Measurements from ENCODE around the gene MYO18B.

Gene MYO18B

GRCh38 chr22:26045860-26046259 is 303.9 kb downstream of the MYO18B start:
- H3K27me3 Mint-ChIP-seq, result peaks cover 15% of the 10 kb centered on the region
- H3K27ac Mint-ChIP-seq, result no peak overlapping the region
- no peaks in the 10 kb centered on the region for H3K36me3 Mint-ChIP-seq (ENCODE audit: low read depth)
- no peaks in the 10 kb centered on the region for H3K9me3 Mint-ChIP-seq
- H3K4me3 Mint-ChIP-seq, result no peak overlapping the region
- no peaks in the 10 kb centered on the region for H3K4me1 Mint-ChIP-seq (ENCODE audit: low read depth)

DNA sequence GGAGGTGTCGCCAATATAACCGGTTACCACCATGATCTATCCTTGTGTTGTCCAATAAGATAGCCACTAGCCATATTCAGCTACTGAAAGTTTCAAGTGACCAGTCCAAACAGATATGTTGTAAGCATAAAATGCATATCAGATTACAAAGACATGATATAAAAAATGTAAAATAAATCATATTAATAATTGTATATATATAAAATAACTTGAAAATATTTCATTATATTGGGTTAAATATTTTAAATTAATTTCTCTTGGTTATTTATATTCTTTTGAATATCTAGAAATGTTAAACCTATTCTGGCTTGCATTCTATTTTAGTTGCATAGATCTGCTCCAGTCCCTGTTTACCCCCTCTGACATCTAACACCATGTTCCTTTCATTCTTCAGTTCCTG is 305.5 kb downstream of the MYO18B start:
- no peaks in the 10 kb centered on the region for H3K4me1 Mint-ChIP-seq (ENCODE audit: low read depth)
- no peaks in the 10 kb centered on the region for H3K36me3 Mint-ChIP-seq (ENCODE audit: low read depth)
- H3K27me3 Mint-ChIP-seq, result peaks cover 24% of the 10 kb centered on the region
- no peak overlapping the region for H3K27ac Mint-ChIP-seq
- H3K4me3 Mint-ChIP-seq, result no peak overlapping the region
- no peaks in the 10 kb centered on the region for H3K9me3 Mint-ChIP-seq

DNA sequence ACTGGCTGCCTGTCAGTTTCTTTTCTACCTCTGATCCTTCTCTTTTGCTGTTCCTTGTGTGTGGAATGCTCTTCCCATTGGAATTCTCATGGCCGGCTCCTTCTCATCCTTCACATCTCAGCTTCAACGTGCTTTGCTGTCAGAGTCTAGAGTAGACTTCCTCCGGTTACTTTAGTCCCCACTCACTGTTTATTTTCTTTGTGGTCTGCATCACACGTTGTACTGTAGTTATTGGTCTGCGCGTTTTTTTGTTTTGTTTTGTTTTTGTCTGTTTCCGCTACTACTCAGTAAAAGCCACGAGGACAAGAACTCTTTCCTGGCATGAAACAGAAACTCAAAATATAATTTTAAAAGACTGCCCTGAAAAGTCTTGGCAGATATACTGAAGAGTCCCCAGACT is 305.9 kb downstream of the MYO18B start:
- no peaks in the 10 kb centered on the region for H3K4me1 Mint-ChIP-seq (ENCODE audit: low read depth)
- no peak overlapping the region for H3K27ac Mint-ChIP-seq

DNA sequence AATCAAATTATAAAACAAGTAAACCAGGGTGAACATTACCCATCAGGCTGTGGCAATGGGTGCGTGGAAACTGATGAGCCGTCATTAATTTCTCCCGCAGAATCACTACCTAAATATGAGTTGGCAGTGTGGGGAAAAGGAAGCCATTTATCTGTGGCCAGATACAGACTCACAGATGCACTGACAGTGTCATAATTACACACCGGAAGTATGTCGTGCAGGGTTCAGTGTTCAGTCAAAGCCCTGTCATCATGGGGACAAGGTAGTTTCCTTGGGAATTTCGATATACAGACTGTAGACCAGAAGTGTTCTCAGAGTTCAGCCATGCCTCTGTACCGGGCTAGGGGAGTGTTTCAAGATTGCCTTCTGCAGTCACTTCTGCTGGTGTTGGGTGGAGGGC is 308.1 kb downstream of the MYO18B start:
- Mint-ChIP-seq H3K27ac (no peak overlapping the region), H3K4me3 (no peak overlapping the region), H3K27me3 (peaks cover 36% of the 10 kb centered on the region), H3K36me3 (ENCODE audit: low read depth) (no peaks in the 10 kb centered on the region), H3K4me1 (ENCODE audit: low read depth) (no peaks in the 10 kb centered on the region), H3K9me3 (no peaks in the 10 kb centered on the region)

More for the DNA sequence above, 305.9 kb downstream of the MYO18B start:
- Mint-ChIP-seq H3K27me3 (peaks cover 25% of the 10 kb centered on the region), H3K36me3 (ENCODE audit: low read depth) (no peaks in the 10 kb centered on the region), H3K9me3 (no peaks in the 10 kb centered on the region), H3K4me3 (no peak overlapping the region)

DNA sequence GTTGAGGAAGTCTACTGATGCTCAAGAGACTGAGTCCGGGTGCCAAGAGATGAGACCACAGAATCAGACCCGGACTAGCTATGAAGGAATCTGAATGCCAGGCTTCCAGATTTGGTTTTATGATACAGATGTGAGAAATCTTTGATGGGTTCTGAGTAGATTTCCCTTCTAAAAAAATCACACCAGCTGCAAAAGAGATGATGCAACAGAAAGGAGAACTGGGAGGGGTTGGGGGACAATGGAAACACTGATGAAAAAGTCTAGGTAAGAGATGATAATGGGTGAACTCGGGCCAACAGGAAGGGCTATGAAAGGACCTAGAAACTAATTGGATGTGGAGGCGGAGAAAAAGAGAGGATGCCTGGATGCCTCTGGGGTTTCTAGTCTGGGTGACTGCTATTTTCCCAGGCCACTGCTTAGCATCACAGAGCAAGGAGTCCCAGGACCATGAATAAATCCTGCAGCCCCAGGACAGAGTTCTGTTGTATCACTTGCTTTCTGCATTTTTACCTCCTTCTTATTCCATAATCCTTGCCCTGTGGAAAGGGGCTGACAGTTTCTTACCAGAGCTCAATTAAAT is 311.8 kb downstream of the MYO18B start:
- no peaks in the 10 kb centered on the region for H3K4me1 Mint-ChIP-seq (ENCODE audit: low read depth)
- no peak overlapping the region for H3K4me3 Mint-ChIP-seq
- H3K36me3 Mint-ChIP-seq (ENCODE audit: low read depth), result no peaks in the 10 kb centered on the region
- H3K27me3 Mint-ChIP-seq, result peaks cover 45% of the 10 kb centered on the region
- H3K27ac Mint-ChIP-seq, result no peak overlapping the region
- no peaks in the 10 kb centered on the region for H3K9me3 Mint-ChIP-seq

GRCh38 chr22:26054841-26055605 is 313.0 kb downstream of the MYO18B start:
- H3K9me3 Mint-ChIP-seq, result no peaks in the 10 kb centered on the region
- peaks cover 45% of the 10 kb centered on the region for H3K27me3 Mint-ChIP-seq
- H3K4me1 Mint-ChIP-seq (ENCODE audit: low read depth), result no peaks in the 10 kb centered on the region
- H3K27ac Mint-ChIP-seq, result no peak overlapping the region
- H3K36me3 Mint-ChIP-seq (ENCODE audit: low read depth), result no peaks in the 10 kb centered on the region
- no peak overlapping the region for H3K4me3 Mint-ChIP-seq

DNA sequence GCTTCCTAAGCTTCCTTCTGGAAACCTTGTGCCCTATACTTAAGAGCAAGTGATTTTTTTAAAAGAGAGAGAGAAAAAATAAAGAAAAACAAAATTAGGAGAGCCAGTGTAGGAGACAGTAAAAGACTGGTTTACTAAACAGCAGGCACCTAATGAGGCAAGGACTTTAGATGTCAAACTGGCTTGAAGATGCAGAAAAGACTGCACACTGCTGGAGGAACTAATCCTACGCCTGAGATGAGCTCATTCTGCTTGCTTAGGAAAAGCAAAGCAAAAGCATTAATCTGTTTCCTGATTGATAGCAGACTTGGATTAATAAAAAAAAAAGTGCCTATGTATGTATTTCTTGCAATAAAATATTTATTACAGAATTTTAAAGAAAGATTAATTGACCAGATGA is 313.7 kb downstream of the MYO18B start:
- H3K36me3 Mint-ChIP-seq (ENCODE audit: low read depth), result no peaks in the 10 kb centered on the region
- no peaks in the 10 kb centered on the region for H3K9me3 Mint-ChIP-seq
- no peaks in the 10 kb centered on the region for H3K4me1 Mint-ChIP-seq (ENCODE audit: low read depth)
- peaks cover 38% of the 10 kb centered on the region for H3K27me3 Mint-ChIP-seq
- H3K4me3 Mint-ChIP-seq, result no peak overlapping the region
- H3K27ac Mint-ChIP-seq, result no peak overlapping the region

DNA sequence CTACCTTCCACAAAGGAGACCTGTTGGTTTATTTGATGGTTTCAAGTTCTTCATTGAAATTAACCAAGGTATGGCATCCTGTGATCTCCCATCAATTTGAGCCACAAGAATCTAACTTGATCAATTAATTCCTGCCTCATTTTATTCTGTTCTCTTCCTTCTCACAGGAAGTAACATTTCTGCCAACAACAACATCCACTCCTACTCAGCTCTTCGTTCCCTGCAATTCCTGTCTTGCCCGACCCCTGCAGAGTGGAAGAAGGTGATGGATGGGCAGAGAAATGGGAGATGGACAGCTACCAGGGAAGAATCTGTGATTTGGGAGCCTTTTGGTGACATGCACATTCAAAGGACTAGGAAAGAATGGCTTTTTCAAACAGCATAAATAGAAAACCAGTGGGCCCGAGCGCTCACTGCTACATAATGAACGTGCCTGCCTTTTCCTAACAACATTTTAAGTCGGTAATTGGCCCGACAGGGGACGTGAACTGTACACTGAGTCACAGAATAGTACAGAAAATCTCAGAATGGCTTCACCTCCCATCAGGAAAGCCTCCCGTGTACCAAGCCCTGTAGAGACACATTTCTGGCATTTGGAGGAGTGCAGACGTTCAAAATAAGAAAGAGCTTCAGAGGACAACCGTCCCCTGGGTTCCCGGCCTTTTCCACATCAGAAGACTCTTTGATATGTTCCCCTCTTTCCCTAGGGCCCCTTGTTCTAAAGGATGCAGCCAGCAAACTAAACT is 314.6 kb downstream of the MYO18B start:
- no peak overlapping the region for H3K27ac Mint-ChIP-seq
- no peaks in the 10 kb centered on the region for H3K4me1 Mint-ChIP-seq (ENCODE audit: low read depth)
- H3K27me3 Mint-ChIP-seq, result peaks cover 35% of the 10 kb centered on the region
- H3K36me3 Mint-ChIP-seq (ENCODE audit: low read depth), result no peaks in the 10 kb centered on the region
- H3K4me3 Mint-ChIP-seq, result no peak overlapping the region
- no peaks in the 10 kb centered on the region for H3K9me3 Mint-ChIP-seq

GRCh38 chr22:26057731-26058130 is 315.7 kb downstream of the MYO18B start:
- H3K4me1 Mint-ChIP-seq (ENCODE audit: low read depth), result no peaks in the 10 kb centered on the region
- H3K9me3 Mint-ChIP-seq, result no peaks in the 10 kb centered on the region
- H3K27me3 Mint-ChIP-seq, result peaks cover 26% of the 10 kb centered on the region
- no peak overlapping the region for H3K4me3 Mint-ChIP-seq
- H3K27ac Mint-ChIP-seq, result no peak overlapping the region
- no peaks in the 10 kb centered on the region for H3K36me3 Mint-ChIP-seq (ENCODE audit: low read depth)

GRCh38 chr22:26064048-26064447 is 322.1 kb downstream of the MYO18B start:
- Mint-ChIP-seq H3K27ac (no peak overlapping the region), H3K4me3 (no peak overlapping the region), H3K9me3 (no peaks in the 10 kb centered on the region), H3K36me3 (ENCODE audit: low read depth) (no peaks in the 10 kb centered on the region), H3K27me3 (peaks cover 15% of the 10 kb centered on the region), H3K4me1 (ENCODE audit: low read depth) (no peaks in the 10 kb centered on the region)

GRCh38 chr22:26065847-26066246 is 323.9 kb downstream of the MYO18B start:
- no peaks in the 10 kb centered on the region for H3K4me1 Mint-ChIP-seq (ENCODE audit: low read depth)
- H3K27ac Mint-ChIP-seq, result no peak overlapping the region
- peaks cover 25% of the 10 kb centered on the region for H3K27me3 Mint-ChIP-seq
- no peaks in the 10 kb centered on the region for H3K9me3 Mint-ChIP-seq
- no peak overlapping the region for H3K4me3 Mint-ChIP-seq
- no peaks in the 10 kb centered on the region for H3K36me3 Mint-ChIP-seq (ENCODE audit: low read depth)

DNA sequence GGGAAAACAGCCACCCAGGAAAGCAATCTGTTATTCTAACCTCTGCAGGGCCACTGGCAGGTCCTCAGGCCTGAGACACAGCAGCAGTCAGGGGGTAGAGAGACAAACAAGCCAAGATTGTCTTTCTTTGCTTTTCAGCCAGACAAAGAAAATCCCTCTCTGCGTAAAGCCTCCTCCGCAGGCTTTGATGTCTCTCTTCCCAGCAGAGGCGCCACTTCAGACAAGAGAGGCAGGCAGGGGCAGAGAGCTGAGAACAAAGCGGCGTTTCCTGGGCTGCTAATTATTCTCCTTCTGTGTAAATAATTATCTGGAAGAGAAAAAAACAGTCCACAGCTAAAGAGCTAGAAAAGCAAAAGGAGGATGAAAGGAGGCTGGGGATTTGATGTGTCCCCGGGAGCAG is 324.5 kb downstream of the MYO18B start:
- no peaks in the 10 kb centered on the region for H3K4me1 Mint-ChIP-seq (ENCODE audit: low read depth)
- H3K9me3 Mint-ChIP-seq, result no peaks in the 10 kb centered on the region
- H3K27me3 Mint-ChIP-seq, result peaks cover 25% of the 10 kb centered on the region
- H3K27ac Mint-ChIP-seq, result no peak overlapping the region
- no peak overlapping the region for H3K4me3 Mint-ChIP-seq
- no peaks in the 10 kb centered on the region for H3K36me3 Mint-ChIP-seq (ENCODE audit: low read depth)

GRCh38 chr22:26068571-26068970 is 326.6 kb downstream of the MYO18B start:
- H3K4me1 Mint-ChIP-seq (ENCODE audit: low read depth), result no peaks in the 10 kb centered on the region
- peaks cover 29% of the 10 kb centered on the region for H3K27me3 Mint-ChIP-seq
- H3K36me3 Mint-ChIP-seq (ENCODE audit: low read depth), result no peaks in the 10 kb centered on the region
- no peaks in the 10 kb centered on the region for H3K9me3 Mint-ChIP-seq
- no peak overlapping the region for H3K27ac Mint-ChIP-seq
- no peak overlapping the region for H3K4me3 Mint-ChIP-seq

DNA sequence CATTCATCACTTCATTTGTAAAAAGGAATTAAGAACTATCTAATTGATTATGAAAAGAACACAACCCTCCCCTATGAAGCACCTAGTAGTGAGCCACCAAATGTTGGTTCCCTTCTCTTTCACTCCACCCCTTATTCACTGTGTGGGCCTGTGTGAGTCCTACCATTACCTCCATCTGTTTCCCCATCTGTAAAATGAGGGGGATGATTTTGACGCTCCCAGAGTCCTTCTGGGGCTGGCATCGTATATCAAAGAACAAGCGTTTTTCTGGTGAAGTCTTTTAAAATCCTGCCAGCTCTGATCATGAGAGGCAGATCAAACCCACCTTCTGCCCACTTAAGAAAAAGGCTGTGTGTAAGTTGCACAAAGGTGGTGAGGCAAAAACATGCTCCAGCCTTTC is 330.6 kb downstream of the MYO18B start:
- no peak overlapping the region for H3K27ac Mint-ChIP-seq
- no peaks in the 10 kb centered on the region for H3K36me3 Mint-ChIP-seq (ENCODE audit: low read depth)
- no peaks in the 10 kb centered on the region for H3K9me3 Mint-ChIP-seq
- H3K4me3 Mint-ChIP-seq, result no peak overlapping the region
- H3K4me1 Mint-ChIP-seq (ENCODE audit: low read depth), result no peaks in the 10 kb centered on the region
- H3K27me3 Mint-ChIP-seq, result peaks cover 31% of the 10 kb centered on the region

GRCh38 chr22:26075251-26075650 is 333.3 kb downstream of the MYO18B start:
- H3K36me3 Mint-ChIP-seq (ENCODE audit: low read depth), result no peaks in the 10 kb centered on the region
- H3K27me3 Mint-ChIP-seq, result peaks cover 27% of the 10 kb centered on the region
- no peaks in the 10 kb centered on the region for H3K4me1 Mint-ChIP-seq (ENCODE audit: low read depth)
- H3K4me3 Mint-ChIP-seq, result no peak overlapping the region
- peaks cover 5% of the 10 kb centered on the region for H3K9me3 Mint-ChIP-seq
- H3K27ac Mint-ChIP-seq, result no peak overlapping the region
